T-helper 1 cell treated with Interleukin-12 subunit alpha and Interleukin-12 subunit beta and Interleukin-4 antibody, amounts not matched to agents 30 μg/mL and 1 μg/mL, for 36 hours (primary cell): ENCODE results near the gene RALGPS1.
"Not testable (repeated sequence)": the region's sequence is repeated elsewhere in the genome, so short reads cannot be mapped to it uniquely, and the experiment has no call there.

Experiments used
- H3K27ac Mint-ChIP-seq: one replicate; pipeline ENCODE4 v1.8.0; 2021; ENCODE audit warnings: mild to moderate bottlenecking, mixed read lengths
- H3K27me3 Mint-ChIP-seq: one replicate; pipeline ENCODE4 v1.8.0; 2021; ENCODE audit warnings: low read depth, mixed read lengths
- H3K36me3 Mint-ChIP-seq: one replicate; pipeline ENCODE4 v1.8.0; 2021; ENCODE audit warnings: low read depth, mixed read lengths
- H3K4me1 Mint-ChIP-seq: one replicate; pipeline ENCODE4 v1.8.0; 2021; ENCODE audit warnings: low read depth, mixed read lengths
- H3K4me3 Mint-ChIP-seq: one replicate; pipeline ENCODE4 v1.8.0; 2021; ENCODE audit warnings: mild to moderate bottlenecking, moderate library complexity, mixed read lengths
- H3K9me3 Mint-ChIP-seq: one replicate; pipeline ENCODE4 v1.8.0; 2021; ENCODE audit warnings: mixed read lengths

The RALGPS1 gene

DNA sequence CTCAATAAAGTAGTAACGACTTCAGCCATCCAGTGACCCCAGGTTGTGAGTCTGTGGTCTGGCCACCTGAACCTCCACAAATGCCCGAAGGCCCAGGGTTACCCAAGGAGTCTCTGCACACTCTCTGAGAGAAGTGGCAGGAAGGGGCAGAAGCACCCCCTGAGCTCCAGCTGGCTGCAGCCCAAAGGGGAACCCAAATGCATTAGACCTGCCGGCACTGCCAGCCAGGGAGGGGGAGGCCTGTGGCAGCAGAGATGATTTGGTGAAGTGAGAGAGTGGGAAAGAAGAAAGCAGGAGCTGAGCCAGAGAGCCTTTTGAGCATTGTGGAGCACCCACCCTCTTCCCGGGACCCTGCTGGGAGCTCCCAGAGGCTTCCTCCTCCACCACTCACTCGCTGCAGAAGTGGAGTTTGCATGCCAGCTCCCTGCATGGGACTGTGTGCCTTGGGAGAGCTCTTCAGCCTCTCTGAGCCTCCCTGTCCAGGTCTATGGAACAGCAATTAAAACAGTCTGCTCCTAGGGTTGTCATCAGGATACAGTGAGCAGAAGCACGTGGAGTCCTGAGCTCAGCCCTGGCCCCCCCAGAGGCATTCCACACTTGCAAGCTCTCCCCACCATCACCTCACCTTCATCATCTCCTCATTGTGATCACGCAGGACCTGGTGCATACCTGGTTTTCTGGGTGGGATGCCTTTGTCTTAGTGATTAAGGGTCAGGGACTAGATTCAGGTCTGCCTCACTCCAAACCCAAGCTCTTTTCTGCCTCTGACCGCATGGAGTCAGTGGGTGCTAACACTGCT, 221.7 kb downstream of the RALGPS1 start:
- no peaks in the 10 kb centered on the region for H3K36me3 Mint-ChIP-seq
- no peak overlapping the region for H3K4me3 Mint-ChIP-seq
- no peaks in the 10 kb centered on the region for H3K9me3 Mint-ChIP-seq
- H3K4me1 Mint-ChIP-seq: no peaks in the 10 kb centered on the region
- H3K27ac Mint-ChIP-seq: no peak overlapping the region
- peaks cover 31% of the 10 kb centered on the region for H3K27me3 Mint-ChIP-seq

DNA sequence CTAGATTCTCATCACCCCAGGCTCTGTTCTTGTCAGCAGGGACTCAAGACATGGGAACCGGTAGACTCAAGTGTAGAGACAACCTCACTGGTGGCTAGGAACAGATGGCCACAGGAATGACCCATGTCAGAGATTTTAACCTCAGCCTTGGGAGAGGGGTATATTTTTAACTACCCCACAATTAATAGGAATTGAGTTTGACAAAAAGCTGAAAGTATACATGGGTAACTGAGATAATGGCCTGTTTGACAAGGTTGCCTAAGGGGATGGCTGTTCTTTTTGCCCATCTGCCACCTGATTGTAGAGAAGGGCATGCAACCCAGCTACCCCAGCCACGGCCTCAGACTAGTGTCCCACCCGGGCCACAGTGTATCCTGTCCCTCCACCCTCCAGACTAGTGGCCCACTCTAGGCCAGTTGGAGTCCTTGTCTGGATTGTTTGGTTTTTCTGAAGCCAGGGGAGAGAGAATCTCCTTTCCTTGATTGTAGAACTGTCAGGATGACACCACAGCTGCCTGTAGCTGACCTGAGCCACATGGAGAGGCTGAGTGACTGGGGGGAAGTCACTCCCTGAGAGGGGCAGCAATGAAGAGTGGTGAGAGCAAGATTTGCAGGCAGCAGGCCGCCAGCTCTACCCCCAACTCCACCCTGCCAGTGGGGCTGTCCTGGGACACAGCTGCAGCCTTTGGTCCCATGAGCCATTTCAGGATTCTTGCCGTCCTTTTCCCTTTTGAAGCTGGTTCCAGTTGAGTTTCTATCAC, 222.5 kb downstream of the RALGPS1 start:
- Mint-ChIP-seq H3K27ac (no peak overlapping the region), H3K36me3 (no peaks in the 10 kb centered on the region), H3K4me3 (no peak overlapping the region), H3K27me3 (peaks cover 34% of the 10 kb centered on the region), H3K9me3 (no peaks in the 10 kb centered on the region), H3K4me1 (no peaks in the 10 kb centered on the region)

DNA sequence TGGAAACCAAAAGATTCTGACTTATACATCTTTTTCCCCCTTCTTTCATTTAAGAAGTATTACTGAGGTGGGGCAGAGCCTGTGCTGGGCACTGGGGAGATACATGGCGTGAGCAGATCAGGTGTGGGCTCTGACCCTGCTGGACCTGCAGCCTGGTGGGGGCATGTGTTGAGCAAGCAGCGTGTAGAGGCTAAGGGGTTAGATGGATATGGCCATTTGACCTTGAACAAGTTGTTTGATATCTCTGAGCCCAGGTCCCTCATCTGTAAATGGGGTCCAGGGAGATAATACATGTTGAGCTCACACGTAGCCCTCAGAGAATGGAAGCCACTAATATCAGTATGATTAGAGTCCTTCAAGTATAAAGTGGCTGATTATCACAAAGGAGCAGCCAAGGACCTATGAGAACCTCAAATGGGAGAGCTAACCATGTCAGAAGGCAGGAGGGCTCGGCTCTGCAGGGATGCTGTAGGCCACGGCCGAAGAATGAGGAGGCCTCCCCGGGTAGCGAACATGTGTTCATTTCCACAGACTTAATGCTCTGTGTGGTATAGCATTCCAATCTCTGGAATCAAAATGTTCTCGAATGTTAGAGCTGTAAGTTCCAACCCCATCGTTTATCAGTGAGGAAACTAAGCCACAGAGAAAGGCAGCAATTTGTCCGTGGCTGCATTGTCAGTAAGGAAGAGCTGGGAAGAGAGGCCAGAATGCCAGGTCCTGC, 223.2 kb downstream of the RALGPS1 start:
- H3K27me3 Mint-ChIP-seq: peaks cover 34% of the 10 kb centered on the region

DNA sequence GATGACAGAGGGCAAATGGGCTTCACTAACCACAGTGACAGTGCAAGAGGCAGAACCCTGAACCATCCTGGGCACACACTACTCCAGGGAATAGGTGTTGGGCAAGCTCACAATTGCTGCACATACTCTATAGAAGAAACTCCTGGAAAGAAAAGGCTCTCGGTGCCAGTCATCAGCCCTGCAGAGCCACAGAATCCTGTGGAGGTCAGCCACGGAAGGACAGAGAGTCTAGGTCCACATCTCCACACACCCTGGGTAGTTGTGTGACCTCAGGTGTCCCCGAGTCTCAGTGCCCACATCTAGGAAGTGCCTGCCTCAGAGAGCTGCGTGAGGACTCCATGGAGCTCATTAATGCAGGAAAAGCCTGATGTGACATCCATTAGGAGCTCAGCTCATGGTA, 223.9 kb downstream of the RALGPS1 start:
- Mint-ChIP-seq H3K36me3 (no peaks in the 10 kb centered on the region), H3K4me3 (no peak overlapping the region), H3K9me3 (no peaks in the 10 kb centered on the region), H3K27ac (no peak overlapping the region), H3K27me3 (peaks cover 37% of the 10 kb centered on the region), H3K4me1 (no peaks in the 10 kb centered on the region)

More for the DNA sequence above, 223.2 kb downstream of the RALGPS1 start:
- H3K9me3 Mint-ChIP-seq: no peaks in the 10 kb centered on the region
- H3K27ac Mint-ChIP-seq: no peak overlapping the region
- H3K4me1 Mint-ChIP-seq: no peaks in the 10 kb centered on the region
- H3K4me3 Mint-ChIP-seq: no peak overlapping the region
- H3K36me3 Mint-ChIP-seq: no peaks in the 10 kb centered on the region

DNA sequence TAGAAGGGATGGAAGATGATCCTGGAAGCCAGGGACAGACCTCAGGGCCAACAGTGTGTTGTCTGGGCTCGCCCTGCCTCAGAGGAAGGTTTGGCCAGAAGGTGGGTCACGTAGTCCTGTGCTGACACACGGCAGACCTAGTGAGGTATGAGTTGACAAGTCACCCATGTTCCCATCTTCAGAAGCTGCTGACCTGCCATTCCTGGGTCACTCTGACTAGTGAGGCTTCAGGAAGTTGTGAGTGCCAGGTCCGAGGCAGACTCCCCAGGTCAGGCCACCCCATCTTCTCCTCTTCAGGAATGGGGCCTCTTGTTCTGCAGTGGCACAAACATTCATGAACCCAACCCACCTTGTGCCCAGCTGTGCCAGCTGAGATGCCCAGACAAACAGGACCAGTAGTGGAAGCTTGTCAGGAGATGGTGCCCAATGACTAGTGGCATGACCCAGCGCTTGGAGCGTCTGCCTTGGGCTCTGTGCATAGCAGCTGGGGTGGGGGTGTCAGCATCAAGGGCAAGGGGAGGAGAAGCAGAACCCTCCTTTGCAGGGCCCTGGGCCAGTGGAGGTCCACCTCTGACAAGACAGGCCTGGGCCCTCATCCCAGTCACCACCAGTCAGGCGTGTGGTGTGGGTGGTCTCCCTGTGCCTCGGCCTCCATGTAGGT, 224.6 kb downstream of the RALGPS1 start:
- Mint-ChIP-seq H3K27me3 (peaks cover 40% of the 10 kb centered on the region), H3K4me3 (no peak overlapping the region), H3K4me1 (no peaks in the 10 kb centered on the region), H3K9me3 (no peaks in the 10 kb centered on the region), H3K36me3 (no peaks in the 10 kb centered on the region), H3K27ac (no peak overlapping the region)

DNA sequence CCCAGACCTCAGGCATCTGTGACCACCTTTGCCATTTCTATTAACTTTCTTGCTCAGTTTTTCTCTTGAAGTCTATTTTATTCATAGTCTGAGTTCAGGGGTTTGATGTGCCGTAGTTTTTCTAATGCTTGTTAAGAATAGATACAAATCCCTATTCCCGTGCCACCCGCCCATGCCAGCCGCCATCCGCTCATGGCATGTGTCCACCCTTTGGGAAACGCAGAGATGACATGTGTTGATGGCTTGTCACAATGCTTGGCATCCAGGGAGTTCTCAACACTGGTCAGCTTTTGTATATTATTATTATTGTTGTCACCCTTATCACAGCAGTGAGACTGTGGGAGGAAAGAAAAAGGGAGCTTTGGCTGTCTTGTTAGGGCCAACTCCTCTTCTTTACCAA, 225.2 kb downstream of the RALGPS1 start:
- Mint-ChIP-seq H3K4me1 (no peaks in the 10 kb centered on the region), H3K36me3 (no peaks in the 10 kb centered on the region), H3K27ac (no peak overlapping the region), H3K27me3 (peaks cover 44% of the 10 kb centered on the region), H3K4me3 (no peak overlapping the region), H3K9me3 (no peaks in the 10 kb centered on the region)

DNA sequence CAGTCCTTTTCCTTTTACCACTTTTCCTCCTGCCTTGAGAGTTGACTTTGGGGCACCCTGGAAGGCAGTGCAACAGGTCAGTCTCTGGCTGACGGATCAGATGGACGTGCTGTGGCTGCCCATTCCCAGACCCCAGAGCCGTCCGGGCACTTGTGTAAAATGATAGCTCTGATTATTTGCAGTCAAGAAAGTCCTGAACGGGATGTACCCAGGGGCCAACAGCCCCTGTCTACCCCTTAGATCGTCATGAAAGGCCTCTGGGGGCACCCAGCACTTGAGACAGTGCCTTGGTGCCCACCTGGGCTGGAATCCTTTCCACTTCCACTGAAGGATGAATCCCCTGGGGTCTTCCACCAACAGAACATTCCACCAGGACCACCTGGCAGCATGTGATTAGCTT, 225.6 kb downstream of the RALGPS1 start:
- H3K27ac Mint-ChIP-seq: no peak overlapping the region
- H3K36me3 Mint-ChIP-seq: no peaks in the 10 kb centered on the region
- peaks cover 44% of the 10 kb centered on the region for H3K27me3 Mint-ChIP-seq
- no peak overlapping the region for H3K4me3 Mint-ChIP-seq
- no peaks in the 10 kb centered on the region for H3K9me3 Mint-ChIP-seq
- no peaks in the 10 kb centered on the region for H3K4me1 Mint-ChIP-seq

DNA sequence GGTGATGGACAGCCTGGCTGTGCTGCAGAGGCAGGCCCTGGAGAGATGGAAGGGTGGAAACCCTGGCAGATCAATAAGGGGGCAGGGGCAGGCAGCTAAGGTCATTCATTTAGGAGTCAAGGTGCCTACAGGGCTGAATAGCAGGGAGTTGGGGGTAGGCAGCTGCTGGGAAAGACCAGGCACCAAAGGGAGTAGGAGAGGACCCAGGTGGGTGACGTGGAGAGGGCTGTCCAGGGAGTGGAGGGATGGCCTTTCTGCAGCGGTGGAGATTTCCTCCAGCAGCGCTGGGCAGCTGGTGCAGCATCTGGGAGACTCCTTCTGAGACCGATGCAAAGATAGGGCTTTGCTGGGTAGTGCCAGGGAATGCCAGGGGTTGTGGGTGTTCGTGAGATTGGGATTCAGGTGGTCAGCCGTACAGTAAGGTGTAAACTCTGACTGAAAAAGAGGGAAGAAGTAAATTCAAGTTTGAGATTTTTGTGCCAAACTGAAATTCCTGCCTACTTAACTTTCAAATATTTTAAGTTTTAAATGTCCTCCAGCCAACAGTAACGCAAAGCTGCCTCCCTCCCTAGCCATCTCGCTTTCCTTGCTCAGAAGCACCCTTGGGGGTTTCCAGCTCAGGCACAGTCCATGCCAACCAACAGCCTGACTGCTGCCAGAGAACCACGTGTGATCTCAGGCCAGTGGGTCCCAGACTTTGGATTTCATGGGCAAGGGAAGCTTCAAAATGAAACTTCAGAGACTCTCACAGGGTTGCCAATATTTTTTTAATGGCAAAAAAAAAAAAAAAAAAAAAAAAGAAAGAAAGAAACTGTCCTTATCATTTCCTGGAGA, 226.5 kb downstream of the RALGPS1 start:
- Mint-ChIP-seq H3K36me3 (no peaks in the 10 kb centered on the region), H3K27ac (no peak overlapping the region), H3K27me3 (peaks cover 43% of the 10 kb centered on the region), H3K9me3 (no peaks in the 10 kb centered on the region), H3K4me3 (no peak overlapping the region), H3K4me1 (no peaks in the 10 kb centered on the region)

DNA sequence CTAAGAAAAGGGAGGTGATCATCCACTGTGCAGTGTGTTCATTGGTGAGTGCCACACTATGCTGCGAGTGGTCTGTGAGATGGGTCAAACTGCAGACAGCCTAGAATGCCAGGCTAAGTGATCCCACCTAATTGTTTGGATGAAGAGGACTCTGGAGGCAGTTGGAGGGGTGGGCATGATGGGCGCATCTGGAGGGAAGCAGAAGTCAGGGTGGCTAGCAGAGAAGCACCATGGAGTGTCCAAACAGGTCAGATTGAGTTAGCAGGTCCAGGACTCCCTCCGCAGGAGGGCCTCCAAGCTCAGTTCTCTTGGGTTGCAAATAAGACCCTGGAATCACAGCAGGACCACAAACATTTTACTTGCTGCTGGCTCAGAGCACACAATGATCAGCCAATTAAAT, 227.7 kb downstream of the RALGPS1 start:
- Mint-ChIP-seq H3K9me3 (no peaks in the 10 kb centered on the region), H3K4me3 (no peak overlapping the region), H3K27ac (no peak overlapping the region), H3K4me1 (no peaks in the 10 kb centered on the region), H3K36me3 (no peaks in the 10 kb centered on the region), H3K27me3 (peaks cover 43% of the 10 kb centered on the region)

DNA sequence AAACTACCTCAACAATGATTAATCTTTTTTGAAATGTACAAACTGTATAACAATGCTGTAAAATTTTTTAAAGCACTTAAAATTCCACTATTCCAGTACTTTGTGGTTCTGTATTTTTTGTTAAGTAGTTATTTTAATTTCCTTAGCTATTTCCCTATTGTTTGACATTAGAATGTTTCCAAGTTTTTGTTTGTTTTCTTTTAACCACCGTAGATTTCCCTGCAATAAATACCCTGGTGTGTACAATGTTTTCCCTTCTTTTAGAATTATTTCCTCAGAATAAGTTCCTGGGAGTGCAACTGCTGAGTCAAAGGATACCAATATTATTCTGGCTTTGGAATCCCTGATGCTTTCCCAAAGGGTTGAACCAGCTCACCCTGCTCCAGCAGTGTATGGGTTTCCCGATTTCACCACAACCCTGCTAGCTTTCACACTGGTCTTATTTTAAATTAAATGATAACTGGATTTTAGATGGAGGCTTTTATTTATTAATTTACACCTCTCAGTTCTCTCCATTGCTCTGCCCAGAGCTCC, 228.4 kb downstream of the RALGPS1 start:
- Mint-ChIP-seq H3K36me3 (no peaks in the 10 kb centered on the region), H3K27ac (no peak overlapping the region), H3K27me3 (peaks cover 47% of the 10 kb centered on the region), H3K4me3 (no peak overlapping the region), H3K9me3 (no peaks in the 10 kb centered on the region), H3K4me1 (no peaks in the 10 kb centered on the region)

DNA sequence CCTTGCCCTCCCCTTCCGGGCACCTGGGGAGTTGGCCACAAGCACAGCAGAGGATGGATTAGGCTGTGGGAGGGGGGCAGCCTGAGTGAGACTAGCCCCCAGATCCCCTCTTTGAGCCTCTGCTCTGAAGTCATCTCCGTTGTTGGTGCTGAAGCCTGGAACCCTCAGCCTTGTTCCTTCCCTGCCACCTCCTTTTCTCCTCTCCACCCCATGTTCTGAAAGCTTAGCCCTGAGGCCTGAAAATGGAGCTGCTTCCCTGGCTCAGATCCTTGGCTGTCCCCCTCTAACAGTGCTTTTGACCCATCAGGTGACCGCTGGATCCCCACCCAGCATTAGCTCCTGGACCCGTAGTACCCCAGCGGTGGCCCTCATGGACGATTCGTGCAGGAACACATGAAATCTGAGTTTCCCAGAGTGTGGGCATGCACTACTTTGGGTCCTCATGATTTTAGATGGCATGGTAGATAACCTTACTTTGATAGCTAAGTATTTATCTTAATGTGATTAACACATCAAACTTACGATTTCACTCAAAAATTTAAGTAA, 229.4 kb downstream of the RALGPS1 start:
- Mint-ChIP-seq H3K9me3 (no peaks in the 10 kb centered on the region), H3K27me3 (peaks cover 47% of the 10 kb centered on the region), H3K4me1 (no peaks in the 10 kb centered on the region), H3K27ac (no peak overlapping the region), H3K4me3 (no peak overlapping the region), H3K36me3 (no peaks in the 10 kb centered on the region)

DNA sequence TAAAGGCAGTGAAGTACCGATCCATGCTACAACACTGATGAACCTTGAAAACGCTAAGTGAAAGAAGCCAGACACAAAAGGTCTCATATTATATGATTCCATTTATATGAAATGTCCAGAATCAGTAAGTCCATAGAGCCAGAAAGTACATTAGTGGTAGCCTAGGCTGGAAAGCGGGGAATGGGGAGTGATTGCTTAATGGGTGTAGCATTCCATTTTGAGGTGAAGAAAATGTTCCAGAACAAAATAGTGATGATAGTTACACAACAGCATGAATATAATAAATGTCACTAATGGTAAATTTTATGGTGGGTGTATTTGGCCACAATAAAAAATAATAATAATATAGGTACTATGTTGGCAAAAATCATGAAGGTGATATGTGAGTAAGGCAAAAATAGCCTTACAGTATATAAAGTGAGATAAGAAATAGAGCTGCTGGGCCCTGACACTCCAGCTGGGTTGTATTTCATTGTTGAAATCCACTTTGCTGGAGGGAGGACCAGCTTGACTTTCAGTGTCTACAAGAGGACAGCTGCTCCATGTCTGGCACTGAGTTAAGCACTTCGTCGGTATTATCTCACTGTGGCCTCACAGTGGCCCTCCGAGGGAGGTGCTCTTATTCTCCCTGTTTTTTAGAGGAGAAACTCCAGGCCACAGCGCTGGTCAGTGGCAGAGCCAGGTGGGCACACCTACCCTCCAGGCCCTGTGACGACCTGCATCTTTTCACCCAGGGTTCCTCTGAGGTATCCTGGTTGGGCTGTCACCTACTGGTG, 230.3 kb downstream of the RALGPS1 start:
- H3K27ac Mint-ChIP-seq: no peak overlapping the region

DNA sequence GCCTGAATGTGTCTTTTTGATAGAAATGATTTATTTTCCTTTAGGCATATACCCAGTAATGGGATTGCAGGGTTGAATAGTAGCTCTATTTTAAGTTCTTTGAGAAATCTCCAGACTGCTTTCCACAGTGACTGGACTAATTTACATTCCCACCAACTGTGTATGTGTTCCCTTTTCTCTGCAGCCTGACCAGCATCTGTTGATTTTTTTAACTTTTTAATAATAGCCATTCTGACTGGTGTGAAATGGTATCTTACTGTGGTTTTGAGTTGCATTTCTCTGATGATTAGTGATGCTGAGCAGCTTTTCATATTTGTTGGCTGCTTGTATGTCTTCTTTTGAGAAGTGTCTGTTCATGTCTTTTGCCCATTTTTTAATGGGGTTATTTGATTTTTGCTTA, 232.3 kb downstream of the RALGPS1 start:
- not testable (repeated sequence) for H3K4me3 Mint-ChIP-seq, H3K27ac Mint-ChIP-seq, H3K9me3 Mint-ChIP-seq

More for the DNA sequence above, 230.3 kb downstream of the RALGPS1 start:
- no peaks in the 10 kb centered on the region for H3K4me1 Mint-ChIP-seq
- peaks cover 47% of the 10 kb centered on the region for H3K27me3 Mint-ChIP-seq
- H3K9me3 Mint-ChIP-seq: no peaks in the 10 kb centered on the region
- H3K4me3 Mint-ChIP-seq: no peak overlapping the region
- no peaks in the 10 kb centered on the region for H3K36me3 Mint-ChIP-seq

More for the DNA sequence above, 232.3 kb downstream of the RALGPS1 start:
- H3K36me3 Mint-ChIP-seq, H3K4me1 Mint-ChIP-seq: not testable (repeated sequence)
- peaks cover 44% of the 10 kb centered on the region for H3K27me3 Mint-ChIP-seq
